ENCODE results near the gene KRTAP5-6.

KRTAP5-6 gene

GRCh38 chr11:1733716-1734640 lies 37.0 kb downstream of the KRTAP5-6 start:
- TF ChIP-seq REST (IDR thresholded peaks at IDR 0.05; ENCODE audit: low read depth), result no peak
- no peak for TF ChIP-seq RAD21 (IDR thresholded peaks at IDR 0.05; ENCODE audit: low read depth)
- no peak for TF ChIP-seq FOXM1 (IDR thresholded peaks at IDR 0.05; ENCODE audit: borderline replicate concordance, low read depth)
- no peak for TF ChIP-seq MAX (IDR thresholded peaks at IDR 0.05)
- TF ChIP-seq, protein P1, sequence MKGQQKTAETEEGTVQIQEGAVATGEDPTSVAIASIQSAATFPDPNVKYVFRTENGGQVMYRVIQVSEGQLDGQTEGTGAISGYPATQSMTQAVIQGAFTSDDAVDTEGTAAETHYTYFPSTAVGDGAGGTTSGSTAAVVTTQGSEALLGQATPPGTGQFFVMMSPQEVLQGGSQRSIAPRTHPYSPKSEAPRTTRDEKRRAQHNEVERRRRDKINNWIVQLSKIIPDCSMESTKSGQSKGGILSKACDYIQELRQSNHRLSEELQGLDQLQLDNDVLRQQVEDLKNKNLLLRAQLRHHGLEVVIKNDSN (IDR thresholded peaks at IDR 0.05), result no peak
- no peak for TF ChIP-seq EGR1 (IDR thresholded peaks at IDR 0.05)
- no peak for TF ChIP-seq NFIC (IDR thresholded peaks at IDR 0.05)
- TF ChIP-seq TCF12 (IDR thresholded peaks at IDR 0.05; ENCODE audit: low read depth), result no peak
- TF ChIP-seq TAF1 (IDR thresholded peaks at IDR 0.05; ENCODE audit: low read depth), result no peak
- TF ChIP-seq EP300 (IDR thresholded peaks at IDR 0.05; ENCODE audit: borderline replicate concordance), result no peak
- TF ChIP-seq CREB1 (IDR thresholded peaks at IDR 0.05; ENCODE audit: low read depth), result no peak

DNA sequence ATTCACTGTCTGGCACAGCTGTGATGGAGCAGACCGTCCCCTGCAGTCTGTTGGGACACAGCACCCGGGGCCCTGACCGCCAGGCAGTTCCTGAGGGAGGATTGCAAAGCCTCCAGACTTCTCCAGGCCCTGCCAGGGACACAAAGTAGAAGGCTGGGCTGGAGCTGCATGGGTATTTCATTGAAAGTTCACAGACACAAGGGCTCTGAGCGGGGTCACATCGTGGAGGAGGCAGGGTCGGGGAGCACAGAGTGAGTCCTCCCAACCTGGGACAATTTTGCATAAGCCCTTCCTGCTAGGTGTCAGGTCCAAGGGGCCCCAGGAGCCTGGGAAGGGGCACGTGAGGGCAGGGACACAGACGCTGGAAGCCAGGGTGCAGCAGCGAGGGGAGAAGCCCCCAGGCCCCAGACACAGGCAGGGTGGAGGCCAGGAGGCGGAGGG lies 37.7 kb downstream of the KRTAP5-6 start:
- TF ChIP-seq CREB1 (IDR thresholded peaks at IDR 0.05; ENCODE audit: low read depth), result no peak
- no peak for TF ChIP-seq NFIC (IDR thresholded peaks at IDR 0.05)
- TF ChIP-seq ZBTB7A (IDR thresholded peaks at IDR 0.05; ENCODE audit: low read depth), result no peak
- no peak for TF ChIP-seq MAX (IDR thresholded peaks at IDR 0.05)
- no peak for TF ChIP-seq YY1 (IDR thresholded peaks at IDR 0.05; ENCODE audit: low read depth)
- no peak for TF ChIP-seq EP300 (IDR thresholded peaks at IDR 0.05; ENCODE audit: borderline replicate concordance)
- TF ChIP-seq FOXM1 (IDR thresholded peaks at IDR 0.05; ENCODE audit: borderline replicate concordance, low read depth), result no peak
- no peak for TF ChIP-seq CEBPB (IDR thresholded peaks at IDR 0.05)
- TF ChIP-seq REST (IDR thresholded peaks at IDR 0.05; ENCODE audit: low read depth), result no peak
- no peak for TF ChIP-seq RAD21 (IDR thresholded peaks at IDR 0.05; ENCODE audit: low read depth)

DNA sequence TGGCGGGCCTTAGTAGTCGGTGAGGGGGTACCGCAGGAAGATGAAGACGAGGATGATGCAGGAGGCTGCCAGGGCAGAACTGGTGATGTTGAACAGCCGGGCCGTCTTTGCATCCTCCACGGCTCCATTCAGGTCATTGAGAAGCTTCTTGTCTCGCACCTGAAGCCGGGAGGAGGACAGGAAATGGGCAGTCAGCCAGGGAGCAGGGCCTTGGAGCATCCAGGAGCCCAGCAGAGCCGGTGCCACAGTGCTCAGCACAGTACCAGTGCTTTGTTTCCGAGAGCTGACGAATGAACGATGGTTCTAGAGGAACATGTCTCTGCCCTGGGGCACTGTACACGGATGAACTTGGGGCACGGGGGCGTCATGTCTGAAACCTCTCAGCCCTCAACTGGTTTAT lies 38.3 kb downstream of the KRTAP5-6 start:
- no peak for TF ChIP-seq TAF1 (IDR thresholded peaks at IDR 0.05; ENCODE audit: low read depth)
- no peak for TF ChIP-seq ZBTB7A (IDR thresholded peaks at IDR 0.05; ENCODE audit: low read depth)
- TF ChIP-seq EP300 (IDR thresholded peaks at IDR 0.05; ENCODE audit: borderline replicate concordance), result no peak
- TF ChIP-seq TCF12 (IDR thresholded peaks at IDR 0.05; ENCODE audit: low read depth), result no peak
- no peak for TF ChIP-seq FOXM1 (IDR thresholded peaks at IDR 0.05; ENCODE audit: borderline replicate concordance, low read depth)
- no peak for TF ChIP-seq MAX (IDR thresholded peaks at IDR 0.05)
- TF ChIP-seq NFIC (IDR thresholded peaks at IDR 0.05), result no peak
- TF ChIP-seq RAD21 (IDR thresholded peaks at IDR 0.05; ENCODE audit: low read depth), result no peak
- no peak for TF ChIP-seq CREB1 (IDR thresholded peaks at IDR 0.05; ENCODE audit: low read depth)

DNA sequence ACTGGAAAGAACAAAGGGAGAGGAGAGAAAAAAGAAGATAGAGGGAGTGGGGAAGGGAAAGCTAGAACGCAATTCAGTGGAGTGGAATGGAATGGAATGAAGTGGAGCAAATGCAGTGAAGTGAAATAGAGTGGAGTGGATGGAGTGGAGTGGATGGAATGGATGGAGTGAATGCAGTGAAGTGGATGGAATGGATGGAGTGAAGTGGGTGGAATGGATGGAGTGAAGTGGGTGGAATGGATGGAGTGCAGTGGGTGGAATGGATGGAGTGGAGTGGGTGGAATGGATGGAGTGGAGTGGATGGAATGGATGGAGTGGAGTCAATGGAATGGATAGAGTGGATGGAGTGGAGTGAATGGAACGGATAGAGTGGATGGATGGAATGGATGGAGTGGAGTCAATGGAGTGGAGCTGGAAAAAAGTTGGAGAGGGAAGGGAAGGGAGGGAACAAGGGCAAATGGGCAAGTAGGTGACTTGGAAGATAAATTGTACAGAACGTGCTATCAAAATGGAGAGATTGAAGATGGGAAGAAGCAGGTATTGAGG lies 39.5 kb downstream of the KRTAP5-6 start:
- TF ChIP-seq EGR1 (IDR thresholded peaks at IDR 0.05) (no peak), NFIC (IDR thresholded peaks at IDR 0.05) (no peak), YY1 (IDR thresholded peaks at IDR 0.05; ENCODE audit: low read depth) (no peak), EP300 (IDR thresholded peaks at IDR 0.05; ENCODE audit: borderline replicate concordance) (no peak), REST (IDR thresholded peaks at IDR 0.05; ENCODE audit: low read depth) (no peak), FOXM1 (IDR thresholded peaks at IDR 0.05; ENCODE audit: borderline replicate concordance, low read depth) (no peak), TCF12 (IDR thresholded peaks at IDR 0.05; ENCODE audit: low read depth) (no peak), RAD21 (IDR thresholded peaks at IDR 0.05; ENCODE audit: low read depth) (no peak), TAF1 (IDR thresholded peaks at IDR 0.05; ENCODE audit: low read depth) (no peak), CEBPB (IDR thresholded peaks at IDR 0.05) (no peak), ZBTB7A (IDR thresholded peaks at IDR 0.05; ENCODE audit: low read depth) (no peak)
